K562 (cell line): ENCODE results near the gene COQ3. TPM values are rescaled to one million over a fixed set of nuclear protein-coding genes. Genes with fewer than 3 reads are reported as not detected.

Experiments
- CBFA2T3 ChIP-seq: fragments of 450-650 bp; IDR thresholded peaks from 2 replicates; pipeline ENCODE4 v1.6.1; 2017
- ELF2 ChIP-seq: fragments of 250-450 bp; sonication (Bioruptor Pico); IDR thresholded peaks from 2 replicates; pipeline ENCODE4 v1.5.0; 2021; ENCODE audit warnings: mild to moderate bottlenecking
- ELF4 ChIP-seq: fragments of 450-650 bp; formaldehyde crosslinking; IDR thresholded peaks from 2 replicates; pipeline ENCODE4 v1.4.0; 2022; ENCODE audit warnings: missing genetic modification characterization
- GATAD2A ChIP-seq: fragments of 450-650 bp; IDR thresholded peaks from 2 replicates; pipeline ENCODE4 v1.6.1; 2017
- HDAC3 ChIP-seq: fragments of 450-650 bp; IDR thresholded peaks from 2 replicates; pipeline ENCODE4 v1.6.1; 2018; ENCODE audit warnings: borderline replicate concordance, mild to moderate bottlenecking, moderate library complexity; ENCODE audit not compliant: partially characterized antibody
- NFYB ChIP-seq: IDR thresholded peaks from 2 replicates; pipeline ENCODE4 v1.6.1; 2011; ENCODE audit warnings: mild to moderate bottlenecking, moderate library complexity; ENCODE audit not compliant: insufficient read length; ENCODE audit errors: extremely low read depth
- POLR2AphosphoS2 ChIP-seq: IDR thresholded peaks from 2 replicates; pipeline ENCODE4 v1.6.1; 2012; ENCODE audit warnings: low read length, improper control_type of control experiment
- PTBP1 ChIP-seq: fragments of 200-400 bp; formaldehyde crosslinking; IDR thresholded peaks from 2 replicates; pipeline ENCODE4 v1.6.1; 2017; ENCODE audit warnings: low read depth, low read length
- PYGO2 ChIP-seq: fragments of 450-650 bp; IDR thresholded peaks from 2 replicates; pipeline ENCODE4 v1.6.1; 2016; ENCODE audit warnings: mild to moderate bottlenecking, missing genetic modification characterization, moderate library complexity, missing compliant biosample characterization
- RBM22 ChIP-seq: fragments of 200-400 bp; formaldehyde crosslinking; IDR thresholded peaks from 2 replicates; pipeline ENCODE4 v1.6.1; 2018; ENCODE audit warnings: low read length, low read depth; ENCODE audit not compliant: poor library complexity, severe bottlenecking
- SNIP1 ChIP-seq: fragments of 450-650 bp; IDR thresholded peaks from 2 replicates; pipeline ENCODE4 v1.7.1; 2017; ENCODE audit warnings: low read depth, mild to moderate bottlenecking
- ZNF354B ChIP-seq: fragments of 250-450 bp; sonication (Bioruptor Pico); IDR thresholded peaks from 2 replicates; pipeline ENCODE4 v1.4.0; 2020
- polyA plus RNA-seq, 8 experiments: library from polyadenylated mRNA; depleted of rRNA in 4 of 8; stranded (reverse) in 5 of 8; unstranded in 3 of 8; fragments of >200 nt; fragmentation: Nextera tagmentation in 2 of 8; fragmentation: Illumina TruSeq in 1 of 8; extraction: Ambion mirVana in 2 of 8; extraction: Trizol in 1 of 8; gene quantifications; 2 replicates each; pipeline versions ENCODE4 v1.2.1 to v1.2.3, GENCODE V29; 2011 to 2014; ENCODE audit warnings: inconsistent platforms in 1 of 8, missing spikeins in 1 of 8
- total RNA-seq, 7 experiments: library from RNA; depleted of rRNA in 6 of 7; stranded (reverse); fragments of >200 nt in 6 of 7; fragmentation: Illumina TruSeq in 2 of 7; extraction: Trizol in 2 of 7; gene quantifications; 2 replicates each; pipeline versions ENCODE4 v1.2.1 to v1.2.3, GENCODE V29; 2011 to 2021; ENCODE audit warnings: low replicate concordance in 1 of 7
- TF ChIP-seq, protein P1 (sequence below): sonication (generic); formaldehyde crosslinking; IDR thresholded peaks from 2 replicates; pipeline ENCODE4 v1.8.1; 2023; ENCODE audit warnings: mild to moderate bottlenecking, missing genetic modification reagents, moderate library complexity
- TF ChIP-seq, protein P2 (sequence below): sonication (generic); formaldehyde crosslinking; IDR thresholded peaks from 2 replicates; pipeline ENCODE4 v1.8.1; 2023; ENCODE audit warnings: mild to moderate bottlenecking, missing genetic modification reagents
- TF ChIP-seq, protein P3 (sequence below): sonication (generic); formaldehyde crosslinking; IDR thresholded peaks from 2 replicates; pipeline ENCODE4 v1.8.0; 2023; ENCODE audit warnings: mild to moderate bottlenecking, missing genetic modification reagents
- TF ChIP-seq, protein P4 (sequence below): fragments of 450-650 bp; IDR thresholded peaks from 2 replicates; pipeline ENCODE4 v1.7.1; 2018; ENCODE audit warnings: mild to moderate bottlenecking, low read depth; ENCODE audit not compliant: partially characterized antibody
- TF ChIP-seq, protein P5 (sequence below): IDR thresholded peaks from 2 replicates; pipeline ENCODE4 v1.6.1; 2014; ENCODE audit warnings: antibody characterized with exemption

COQ3 gene
- total and polyA plus RNA-seq, 9 of the 15 experiments (the other 6 are each of a cell fraction or from before 2014, with no cell fraction given), result 16.9 to 137 (median 33.9) TPM

DNA sequence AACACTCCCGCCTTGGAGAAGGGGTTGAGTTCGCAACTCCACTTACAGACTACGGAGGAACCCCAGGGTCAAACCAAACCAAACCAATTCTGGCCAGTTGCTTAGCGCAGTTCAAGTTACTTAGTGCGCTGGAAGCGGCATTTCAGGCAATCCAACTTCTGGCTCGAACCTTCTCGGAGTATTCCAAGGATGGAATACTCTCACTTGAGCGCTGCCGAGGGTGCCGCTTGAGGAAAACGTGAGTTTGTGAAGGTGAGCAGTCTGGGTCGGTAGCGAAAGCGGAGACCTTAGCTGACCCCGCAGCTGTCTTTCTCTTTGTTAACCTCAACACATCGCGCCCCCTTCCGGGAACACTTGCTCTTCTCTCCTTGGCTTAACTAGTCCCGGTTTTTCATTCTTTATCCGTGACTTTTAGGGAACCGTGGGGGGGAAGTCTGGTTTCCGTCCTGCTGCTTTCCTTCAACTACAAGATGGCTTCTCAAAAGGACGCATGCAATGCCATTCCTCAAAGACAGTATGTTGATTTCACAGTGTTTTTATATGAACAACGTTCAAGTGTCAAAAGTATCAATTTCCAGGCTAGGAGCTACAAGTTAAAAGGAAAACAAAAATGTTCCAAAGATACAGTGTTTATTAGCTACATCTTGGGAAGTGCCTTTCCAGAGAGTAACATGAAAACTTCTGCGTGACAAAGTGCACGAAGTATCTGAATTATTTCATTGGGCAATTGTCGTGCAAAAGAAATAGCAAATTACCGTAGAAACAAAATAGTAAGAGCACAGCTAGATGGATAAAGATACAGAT is 31.9 kb upstream of the COQ3 start (continued):
- TF ChIP-seq, protein P1, sequence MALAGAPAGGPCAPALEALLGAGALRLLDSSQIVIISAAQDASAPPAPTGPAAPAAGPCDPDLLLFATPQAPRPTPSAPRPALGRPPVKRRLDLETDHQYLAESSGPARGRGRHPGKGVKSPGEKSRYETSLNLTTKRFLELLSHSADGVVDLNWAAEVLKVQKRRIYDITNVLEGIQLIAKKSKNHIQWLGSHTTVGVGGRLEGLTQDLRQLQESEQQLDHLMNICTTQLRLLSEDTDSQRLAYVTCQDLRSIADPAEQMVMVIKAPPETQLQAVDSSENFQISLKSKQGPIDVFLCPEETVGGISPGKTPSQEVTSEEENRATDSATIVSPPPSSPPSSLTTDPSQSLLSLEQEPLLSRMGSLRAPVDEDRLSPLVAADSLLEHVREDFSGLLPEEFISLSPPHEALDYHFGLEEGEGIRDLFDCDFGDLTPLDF (CRISPR knock-in tag), result peak; percentile 57; the same call in 1 of the 2 replicates
- TF ChIP-seq ELF4, result no peak
- TF ChIP-seq, protein P2, sequence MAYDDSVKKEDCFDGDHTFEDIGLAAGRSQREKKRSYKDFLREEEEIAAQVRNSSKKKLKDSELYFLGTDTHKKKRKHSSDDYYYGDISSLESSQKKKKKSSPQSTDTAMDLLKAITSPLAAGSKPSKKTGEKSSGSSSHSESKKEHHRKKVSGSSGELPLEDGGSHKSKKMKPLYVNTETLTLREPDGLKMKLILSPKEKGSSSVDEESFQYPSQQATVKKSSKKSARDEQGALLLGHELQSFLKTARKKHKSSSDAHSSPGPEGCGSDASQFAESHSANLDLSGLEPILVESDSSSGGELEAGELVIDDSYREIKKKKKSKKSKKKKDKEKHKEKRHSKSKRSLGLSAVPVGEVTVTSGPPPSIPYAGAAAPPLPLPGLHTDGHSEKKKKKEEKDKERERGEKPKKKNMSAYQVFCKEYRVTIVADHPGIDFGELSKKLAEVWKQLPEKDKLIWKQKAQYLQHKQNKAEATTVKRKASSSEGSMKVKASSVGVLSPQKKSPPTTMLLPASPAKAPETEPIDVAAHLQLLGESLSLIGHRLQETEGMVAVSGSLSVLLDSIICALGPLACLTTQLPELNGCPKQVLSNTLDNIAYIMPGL (CRISPR knock-in tag), result no peak
- no peak for TF ChIP-seq POLR2AphosphoS2
- no peak for TF ChIP-seq SNIP1
- TF ChIP-seq PTBP1, result no peak
- no peak for TF ChIP-seq PYGO2
- TF ChIP-seq, protein P3, sequence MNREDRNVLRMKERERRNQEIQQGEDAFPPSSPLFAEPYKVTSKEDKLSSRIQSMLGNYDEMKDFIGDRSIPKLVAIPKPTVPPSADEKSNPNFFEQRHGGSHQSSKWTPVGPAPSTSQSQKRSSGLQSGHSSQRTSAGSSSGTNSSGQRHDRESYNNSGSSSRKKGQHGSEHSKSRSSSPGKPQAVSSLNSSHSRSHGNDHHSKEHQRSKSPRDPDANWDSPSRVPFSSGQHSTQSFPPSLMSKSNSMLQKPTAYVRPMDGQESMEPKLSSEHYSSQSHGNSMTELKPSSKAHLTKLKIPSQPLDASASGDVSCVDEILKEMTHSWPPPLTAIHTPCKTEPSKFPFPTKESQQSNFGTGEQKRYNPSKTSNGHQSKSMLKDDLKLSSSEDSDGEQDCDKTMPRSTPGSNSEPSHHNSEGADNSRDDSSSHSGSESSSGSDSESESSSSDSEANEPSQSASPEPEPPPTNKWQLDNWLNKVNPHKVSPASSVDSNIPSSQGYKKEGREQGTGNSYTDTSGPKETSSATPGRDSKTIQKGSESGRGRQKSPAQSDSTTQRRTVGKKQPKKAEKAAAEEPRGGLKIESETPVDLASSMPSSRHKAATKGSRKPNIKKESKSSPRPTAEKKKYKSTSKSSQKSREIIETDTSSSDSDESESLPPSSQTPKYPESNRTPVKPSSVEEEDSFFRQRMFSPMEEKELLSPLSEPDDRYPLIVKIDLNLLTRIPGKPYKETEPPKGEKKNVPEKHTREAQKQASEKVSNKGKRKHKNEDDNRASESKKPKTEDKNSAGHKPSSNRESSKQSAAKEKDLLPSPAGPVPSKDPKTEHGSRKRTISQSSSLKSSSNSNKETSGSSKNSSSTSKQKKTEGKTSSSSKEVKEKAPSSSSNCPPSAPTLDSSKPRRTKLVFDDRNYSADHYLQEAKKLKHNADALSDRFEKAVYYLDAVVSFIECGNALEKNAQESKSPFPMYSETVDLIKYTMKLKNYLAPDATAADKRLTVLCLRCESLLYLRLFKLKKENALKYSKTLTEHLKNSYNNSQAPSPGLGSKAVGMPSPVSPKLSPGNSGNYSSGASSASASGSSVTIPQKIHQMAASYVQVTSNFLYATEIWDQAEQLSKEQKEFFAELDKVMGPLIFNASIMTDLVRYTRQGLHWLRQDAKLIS, result peak; percentile 93
- TF ChIP-seq HDAC3, result no peak
- TF ChIP-seq CBFA2T3, result no peak
- TF ChIP-seq NFYB, result no peak
- no peak for TF ChIP-seq GATAD2A
- TF ChIP-seq, protein P4, sequence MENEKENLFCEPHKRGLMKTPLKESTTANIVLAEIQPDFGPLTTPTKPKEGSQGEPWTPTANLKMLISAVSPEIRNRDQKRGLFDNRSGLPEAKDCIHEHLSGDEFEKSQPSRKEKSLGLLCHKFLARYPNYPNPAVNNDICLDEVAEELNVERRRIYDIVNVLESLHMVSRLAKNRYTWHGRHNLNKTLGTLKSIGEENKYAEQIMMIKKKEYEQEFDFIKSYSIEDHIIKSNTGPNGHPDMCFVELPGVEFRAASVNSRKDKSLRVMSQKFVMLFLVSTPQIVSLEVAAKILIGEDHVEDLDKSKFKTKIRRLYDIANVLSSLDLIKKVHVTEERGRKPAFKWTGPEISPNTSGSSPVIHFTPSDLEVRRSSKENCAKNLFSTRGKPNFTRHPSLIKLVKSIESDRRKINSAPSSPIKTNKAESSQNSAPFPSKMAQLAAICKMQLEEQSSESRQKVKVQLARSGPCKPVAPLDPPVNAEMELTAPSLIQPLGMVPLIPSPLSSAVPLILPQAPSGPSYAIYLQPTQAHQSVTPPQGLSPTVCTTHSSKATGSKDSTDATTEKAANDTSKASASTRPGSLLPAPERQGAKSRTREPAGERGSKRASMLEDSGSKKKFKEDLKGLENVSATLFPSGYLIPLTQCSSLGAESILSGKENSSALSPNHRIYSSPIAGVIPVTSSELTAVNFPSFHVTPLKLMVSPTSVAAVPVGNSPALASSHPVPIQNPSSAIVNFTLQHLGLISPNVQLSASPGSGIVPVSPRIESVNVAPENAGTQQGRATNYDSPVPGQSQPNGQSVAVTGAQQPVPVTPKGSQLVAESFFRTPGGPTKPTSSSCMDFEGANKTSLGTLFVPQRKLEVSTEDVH, result no peak
- no peak for TF ChIP-seq ZNF354B (CRISPR knock-in tag)
- no peak for TF ChIP-seq RBM22
- no peak for TF ChIP-seq ELF2 (CRISPR knock-in tag)
- TF ChIP-seq, protein P5, sequence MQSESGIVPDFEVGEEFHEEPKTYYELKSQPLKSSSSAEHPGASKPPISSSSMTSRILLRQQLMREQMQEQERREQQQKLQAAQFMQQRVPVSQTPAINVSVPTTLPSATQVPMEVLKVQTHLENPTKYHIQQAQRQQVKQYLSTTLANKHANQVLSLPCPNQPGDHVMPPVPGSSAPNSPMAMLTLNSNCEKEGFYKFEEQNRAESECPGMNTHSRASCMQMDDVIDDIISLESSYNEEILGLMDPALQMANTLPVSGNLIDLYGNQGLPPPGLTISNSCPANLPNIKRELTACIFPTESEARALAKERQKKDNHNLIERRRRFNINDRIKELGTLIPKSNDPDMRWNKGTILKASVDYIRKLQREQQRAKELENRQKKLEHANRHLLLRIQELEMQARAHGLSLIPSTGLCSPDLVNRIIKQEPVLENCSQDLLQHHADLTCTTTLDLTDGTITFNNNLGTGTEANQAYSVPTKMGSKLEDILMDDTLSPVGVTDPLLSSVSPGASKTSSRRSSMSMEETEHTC, result no peak
